K562 (cell line): ENCODE results near the gene MCL1. TPM values are rescaled to one million over a fixed set of nuclear protein-coding genes. Genes with fewer than 3 reads are reported as not detected.

ENCODE experiments used
- CC2D1A ChIP-seq: fragments of 450-650 bp; IDR thresholded peaks from 2 replicates; pipeline ENCODE4 v1.6.1; 2017; ENCODE audit warnings: mild to moderate bottlenecking
- CREB3 ChIP-seq: fragments of 450-650 bp; conservative IDR thresholded peaks from 2 replicates; pipeline ENCODE4 v1.6.1; 2016; ENCODE audit warnings: missing genetic modification characterization, low read depth, mild to moderate bottlenecking, missing compliant biosample characterization, moderate library complexity
- CTCF ChIP-seq, 3 experiments: IDR thresholded peaks in 2 of 3; conservative IDR thresholded peaks in 1 of 3; 2 replicates each; pipeline ENCODE4 v1.5.1; 2011 to 2012; ENCODE audit warnings: low read length in 3 of 3, mild to moderate bottlenecking in 3 of 3, control low read depth in 2 of 3, improper control_type of control experiment in 1 of 3, inconsistent platforms in 1 of 3, low read depth in 1 of 3, mixed read lengths in 1 of 3, moderate library complexity in 1 of 3; ENCODE audit not compliant: insufficient read depth in 2 of 3
- GTF2F1 ChIP-seq: IDR thresholded peaks from 2 replicates; pipeline ENCODE4 v1.6.1; 2011; ENCODE audit warnings: low read depth, low read length, improper control_type of control experiment
- HDAC8 ChIP-seq: fragments of 450-650 bp; IDR thresholded peaks from 2 replicates; pipeline ENCODE4 v1.6.1; 2016; ENCODE audit warnings: mild to moderate bottlenecking, missing genetic modification characterization, moderate library complexity, missing compliant biosample characterization
- KLF10 ChIP-seq: fragments of 250-450 bp; sonication (Bioruptor Pico); IDR thresholded peaks from 2 replicates; pipeline ENCODE4 v1.6.1; 2021; ENCODE audit warnings: matching md5 sums
- NR1H2 ChIP-seq: sonication (generic); formaldehyde crosslinking; IDR thresholded peaks from 2 replicates; pipeline ENCODE4 v1.4.0; 2020; ENCODE audit warnings: mild to moderate bottlenecking, missing genetic modification reagents
- NRF1 ChIP-seq, 2 experiments: fragments of 450-650 bp; IDR thresholded peaks in 1 of 2; conservative IDR thresholded peaks in 1 of 2; 2 replicates each; pipeline ENCODE4 v1.6.1; 2014; ENCODE audit warnings: mild to moderate bottlenecking in 2 of 2
- PCBP2 ChIP-seq: fragments of 200-400 bp; formaldehyde crosslinking; IDR thresholded peaks from 2 replicates; pipeline ENCODE4 v1.6.1; 2018; ENCODE audit warnings: low read length, low read depth, mild to moderate bottlenecking, moderate library complexity; ENCODE audit not compliant: poor library complexity, severe bottlenecking
- PYGO2 ChIP-seq: fragments of 450-650 bp; IDR thresholded peaks from 2 replicates; pipeline ENCODE4 v1.6.1; 2016; ENCODE audit warnings: mild to moderate bottlenecking, missing genetic modification characterization, moderate library complexity, missing compliant biosample characterization
- RNF219 ChIP-seq: fragments of 250-450 bp; sonication (Bioruptor Pico); IDR thresholded peaks from 2 replicates; pipeline ENCODE4 v1.5.0; 2022; ENCODE audit warnings: mild to moderate bottlenecking
- SIN3A ChIP-seq, 2 experiments: fragments of 150-350 bp in 1 of 2; IDR thresholded peaks; 2 replicates each; pipeline ENCODE4 v1.6.1; 2011 to 2016; ENCODE audit warnings: borderline replicate concordance in 2 of 2, low read depth in 2 of 2, low read length in 2 of 2, mild to moderate bottlenecking in 2 of 2, moderate library complexity in 2 of 2; ENCODE audit not compliant: control insufficient read depth in 1 of 2
- STAT5A ChIP-seq: IDR thresholded peaks from 2 replicates; pipeline ENCODE4 v1.6.1; 2012; ENCODE audit warnings: low read length, inconsistent platforms, borderline replicate concordance
- STAT6 ChIP-seq: sonication (generic); formaldehyde crosslinking; IDR thresholded peaks from 2 replicates; pipeline ENCODE4 v1.8.1; 2023; ENCODE audit warnings: mild to moderate bottlenecking, missing genetic modification reagents
- TBP ChIP-seq: optimal IDR thresholded peaks from 2 replicates; pipeline ENCODE3; 2011; ENCODE audit warnings: low read depth, low read length, improper control_type of control experiment
- TEAD2 ChIP-seq: fragments of 450-650 bp; IDR thresholded peaks from 2 replicates; pipeline ENCODE4 v1.6.1; 2016; ENCODE audit warnings: missing genetic modification characterization, control low read depth, missing compliant biosample characterization
- WHSC1 ChIP-seq: IDR thresholded peaks from one replicate; pipeline ENCODE4 v1.6.1; 2012; ENCODE audit warnings: low read length, control low read depth, inconsistent platforms
- ZNF140 ChIP-seq: fragments of 250-450 bp; sonication (Bioruptor Pico); IDR thresholded peaks from 2 replicates; pipeline ENCODE4 v1.8.0; 2021; ENCODE audit warnings: moderate library complexity, mild to moderate bottlenecking, inconsistent platforms
- ZNF224 ChIP-seq: sonication (generic); formaldehyde crosslinking; IDR thresholded peaks from 2 replicates; pipeline ENCODE4 v1.8.0; 2022; ENCODE audit warnings: mild to moderate bottlenecking, missing genetic modification reagents
- ZNF780A ChIP-seq: fragments of 250-450 bp; sonication (Bioruptor Pico); IDR thresholded peaks from 2 replicates; pipeline ENCODE4 v1.5.0; 2021; ENCODE audit warnings: mild to moderate bottlenecking
- polyA plus RNA-seq, 8 experiments: library from polyadenylated mRNA; depleted of rRNA in 4 of 8; stranded (reverse) in 5 of 8; unstranded in 3 of 8; fragments of >200 nt; fragmentation: Nextera tagmentation in 2 of 8; fragmentation: Illumina TruSeq in 1 of 8; extraction: Ambion mirVana in 2 of 8; extraction: Trizol in 1 of 8; gene quantifications; 2 replicates each; pipeline versions ENCODE4 v1.2.1 to v1.2.3, GENCODE V29; 2011 to 2014; ENCODE audit warnings: inconsistent platforms in 1 of 8, missing spikeins in 1 of 8
- total RNA-seq, 7 experiments: library from RNA; depleted of rRNA in 6 of 7; stranded (reverse); fragments of >200 nt in 6 of 7; fragmentation: Illumina TruSeq in 2 of 7; extraction: Trizol in 2 of 7; gene quantifications; 2 replicates each; pipeline versions ENCODE4 v1.2.1 to v1.2.3, GENCODE V29; 2011 to 2021; ENCODE audit warnings: low replicate concordance in 1 of 7

Gene MCL1
- total and polyA plus RNA-seq, 9 of the 15 experiments (the other 6 are each of a cell fraction or from before 2014, with no cell fraction given): 27.1 to 224 (median 138) TPM

GRCh38 chr1:150613061-150613920 is 33.9 kb upstream of the MCL1 start (continued):
- TF ChIP-seq TEAD2 (0 out of 2 replicates have a peak, but pooled peaks have one; percentile 8), RNF219 (CRISPR knock-in tag) (no peak), ZNF224 (CRISPR knock-in tag) (no peak), TBP (no peak), HDAC8 (tag) (no peak), CC2D1A (no peak), CTCF (IDR thresholded peaks at IDR 0.05 in 2 of 3, conservative IDR thresholded peaks at IDR 0.05 in 1 of 3; ENCODE audit: insufficient read depth in 2 of 3, low read depth in 1 of 3, low read length in 3 of 3) (no peak), PCBP2 (no peak), SIN3A (IDR thresholded peaks at IDR 0.05; ENCODE audit: borderline replicate concordance in 2 of 2, control insufficient read depth in 1 of 2, low read depth in 2 of 2, low read length in 2 of 2) (no peak), ZNF140 (CRISPR knock-in tag) (no peak), KLF10 (no peak), GTF2F1 (no peak), WHSC1 (no peak), NR1H2 (CRISPR knock-in tag) (no peak), STAT6 (CRISPR knock-in tag) (no peak), CREB3 (tag) (0 out of 2 replicates have a peak, but pooled peaks have one; percentile 35), STAT5A (no peak), NRF1 (conservative IDR thresholded peaks at IDR 0.05 in 1 of 2, IDR thresholded peaks at IDR 0.05 in 1 of 2) (peak in 1 of 2 experiments; percentile 40; a peak in 1 of 4 replicates), ZNF780A (CRISPR knock-in tag) (no peak), PYGO2 (tag) (no peak)
